ENCODE results near the gene SCO2.
A peak's percentile ranks its signal among the peaks of the same experiment; 100 is the strongest.

SCO2 gene

GRCh38 chr22:50502628-50503474, 22.5 kb downstream of the SCO2 start:
- H3K36me3 Mint-ChIP-seq = peaks cover 8% of the 10 kb centered on the region
- CTCF ChIA-PET = interaction anchor here (0.9 kb wide), 1 partner anchor 33 kb away, joined by 3 read pairs; no protein-coding TSS in a partner anchor
- no peak for DNase-seq

GRCh38 chr22:50502096-50502495, 23.3 kb downstream of the SCO2 start:
- Mint-ChIP-seq H3K27me3 (peaks cover 8% of the 10 kb centered on the region), H3K27ac (no peak overlapping the region), H3K4me1 (peaks cover 8% of the 10 kb centered on the region), H3K4me3 (no peak overlapping the region), H3K36me3 (peaks cover 4% of the 10 kb centered on the region), H3K9me3 (no peaks in the 10 kb centered on the region)
- DNase-seq = no peak
- CTCF ChIA-PET = interaction anchor here (0.9 kb wide), 1 partner anchor 32 kb away, joined by 3 read pairs; no protein-coding TSS in a partner anchor

More at GRCh38 chr22:50502628-50503474, 22.5 kb downstream of the SCO2 start:
- no peaks in the 10 kb centered on the region for H3K9me3 Mint-ChIP-seq
- peaks cover 11% of the 10 kb centered on the region for H3K4me1 Mint-ChIP-seq
- no peak overlapping the region for H3K4me3 Mint-ChIP-seq
- H3K27me3 Mint-ChIP-seq = peaks cover 5% of the 10 kb centered on the region
- H3K27ac Mint-ChIP-seq = no peak overlapping the region

- CTCF ChIA-PET = no interaction called here
- peaks cover 11% of the 10 kb centered on the region for H3K27me3 Mint-ChIP-seq
- H3K4me3 Mint-ChIP-seq = no peak overlapping the region
- H3K4me1 Mint-ChIP-seq = peaks cover 3% of the 10 kb centered on the region
- peaks cover 4% of the 10 kb centered on the region for H3K36me3 Mint-ChIP-seq
- no peak for DNase-seq
- no peaks in the 10 kb centered on the region for H3K9me3 Mint-ChIP-seq
- H3K27ac Mint-ChIP-seq = no peak overlapping the region
These were observed 24.9 kb downstream of the SCO2 start for GRCh38 chr22:50500452-50500851.

GRCh38 chr22:50498322-50498890, 27.0 kb downstream of the SCO2 start:
- Mint-ChIP-seq H3K27me3 (peaks cover 11% of the 10 kb centered on the region), H3K9me3 (no peaks in the 10 kb centered on the region), H3K27ac (peak overlapping the region; percentile 42), H3K36me3 (peaks cover 4% of the 10 kb centered on the region), H3K4me3 (no peak overlapping the region), H3K4me1 (peaks cover 3% of the 10 kb centered on the region)
- CTCF ChIA-PET = interaction anchor here (0.6 to 2.8 kb wide), 18 partner anchors 10 to 259 kb away, joined by 3 to 21 read pairs (median 6); partner anchors contain the start of genes DENND6B, MIOX, NCAPH2 and SCO2
- DNase-seq = peak; percentile 84

GRCh38 chr22:50497093-50497492, 28.3 kb downstream of the SCO2 start:
- H3K27me3 Mint-ChIP-seq = peaks cover 11% of the 10 kb centered on the region
- H3K36me3 Mint-ChIP-seq = peaks cover under 1% of the 10 kb centered on the region
- H3K4me1 Mint-ChIP-seq = peaks cover 3% of the 10 kb centered on the region
- no peaks in the 10 kb centered on the region for H3K9me3 Mint-ChIP-seq
- CTCF ChIA-PET = interaction anchor here (0.7 to 2.8 kb wide), 18 partner anchors 11 to 334 kb away, joined by 3 to 21 read pairs (median 4); partner anchors contain the start of genes DENND6B, LMF2, MIOX and NCAPH2
- H3K4me3 Mint-ChIP-seq = no peak overlapping the region
- no peak overlapping the region for H3K27ac Mint-ChIP-seq
- no peak for DNase-seq

- peak; percentile 33 for DNase-seq
- peak overlapping the region; percentile 72 for H3K27ac Mint-ChIP-seq
- H3K27me3 Mint-ChIP-seq = peaks cover 38% of the 10 kb centered on the region
- H3K4me1 Mint-ChIP-seq = peaks cover 13% of the 10 kb centered on the region
- no peak overlapping the region for H3K4me3 Mint-ChIP-seq
- H3K9me3 Mint-ChIP-seq = no peaks in the 10 kb centered on the region
- H3K36me3 Mint-ChIP-seq = no peaks in the 10 kb centered on the region
- CTCF ChIA-PET = no interaction called here
These were observed 34.7 kb downstream of the SCO2 start for GRCh38 chr22:50490531-50491308.

GRCh38 chr22:50489363-50490243, 35.8 kb downstream of the SCO2 start:
- Mint-ChIP-seq H3K27me3 (peaks cover 41% of the 10 kb centered on the region), H3K4me3 (no peak overlapping the region), H3K27ac (no peak overlapping the region), H3K4me1 (peaks cover 16% of the 10 kb centered on the region), H3K9me3 (no peaks in the 10 kb centered on the region), H3K36me3 (no peaks in the 10 kb centered on the region)
- no peak for DNase-seq
- CTCF ChIA-PET = no interaction called here

- DNase-seq = no peak
- no peak overlapping the region for H3K27ac Mint-ChIP-seq
- H3K36me3 Mint-ChIP-seq = no peaks in the 10 kb centered on the region
- peaks cover 45% of the 10 kb centered on the region for H3K27me3 Mint-ChIP-seq
- no peak overlapping the region for H3K4me3 Mint-ChIP-seq
- H3K4me1 Mint-ChIP-seq = peaks cover 16% of the 10 kb centered on the region
- CTCF ChIA-PET = no interaction called here
- no peaks in the 10 kb centered on the region for H3K9me3 Mint-ChIP-seq
These were observed 36.5 kb downstream of the SCO2 start for GRCh38 chr22:50488886-50489285.

GRCh38 chr22:50488006-50488677, 37.3 kb downstream of the SCO2 start:
- DNase-seq = no peak
- H3K4me1 Mint-ChIP-seq = peaks cover 16% of the 10 kb centered on the region
- no peaks in the 10 kb centered on the region for H3K9me3 Mint-ChIP-seq
- H3K36me3 Mint-ChIP-seq = no peaks in the 10 kb centered on the region
- no peak overlapping the region for H3K27ac Mint-ChIP-seq
- H3K27me3 Mint-ChIP-seq = peaks cover 45% of the 10 kb centered on the region
- CTCF ChIA-PET = no interaction called here
- no peak overlapping the region for H3K4me3 Mint-ChIP-seq

GRCh38 chr22:50487290-50488005, 38.0 kb downstream of the SCO2 start:
- Mint-ChIP-seq H3K9me3 (no peaks in the 10 kb centered on the region), H3K27me3 (peaks cover 45% of the 10 kb centered on the region), H3K4me1 (peaks cover 16% of the 10 kb centered on the region), H3K27ac (no peak overlapping the region), H3K36me3 (no peaks in the 10 kb centered on the region), H3K4me3 (no peak overlapping the region)
- CTCF ChIA-PET = interaction anchor here (0.7 kb wide), 1 partner anchor 11 kb away, joined by 4 read pairs; no protein-coding TSS in a partner anchor
- no peak for DNase-seq

- H3K9me3 Mint-ChIP-seq = no peaks in the 10 kb centered on the region
- no peak within 1 kb of the TSS for H3K4me3 Mint-ChIP-seq
- peaks cover 50% of the 10 kb centered on the region for H3K27me3 Mint-ChIP-seq
- no peak for DNase-seq
- CTCF ChIA-PET = interaction anchor here (0.7 to 2.0 kb wide), 2 partner anchors 11 to 12 kb away, joined by 4 to 10 read pairs; no protein-coding TSS in a partner anchor
- H3K4me1 Mint-ChIP-seq = peaks cover 16% of the 10 kb centered on the region
- H3K27ac Mint-ChIP-seq = peak within 1 kb of the TSS; percentile 58
- H3K36me3 Mint-ChIP-seq = no peaks in the 10 kb centered on the region
These were observed 38.7 kb downstream of the SCO2 start, which contains the start of gene MIOX for GRCh38 chr22:50486561-50487289. TSS of gene MIOX (plus strand) at chr22:50486859. CDS start at chr22:50486898, 39 bp downstream.

Measured in activated naive CD4-positive, alpha-beta T cell treated with anti-CD3 and anti-CD28 coated beads, Interleukin-2, amount 10 ng/mL, durations not matched to agents 7 days and 5 days (primary cell).